ENCODE results near the gene STARD3. TPM values are rescaled to one million over a fixed set of nuclear protein-coding genes. Genes with fewer than 3 reads are reported as not detected.
"Not testable (repeated sequence)": the region's sequence is repeated elsewhere in the genome, so short reads cannot be mapped to it uniquely, and the experiment has no call there.

Gene STARD3
- polyA plus RNA-seq, 4 donors, result 44.2 to 57.8 (median 47.0) TPM

DNA sequence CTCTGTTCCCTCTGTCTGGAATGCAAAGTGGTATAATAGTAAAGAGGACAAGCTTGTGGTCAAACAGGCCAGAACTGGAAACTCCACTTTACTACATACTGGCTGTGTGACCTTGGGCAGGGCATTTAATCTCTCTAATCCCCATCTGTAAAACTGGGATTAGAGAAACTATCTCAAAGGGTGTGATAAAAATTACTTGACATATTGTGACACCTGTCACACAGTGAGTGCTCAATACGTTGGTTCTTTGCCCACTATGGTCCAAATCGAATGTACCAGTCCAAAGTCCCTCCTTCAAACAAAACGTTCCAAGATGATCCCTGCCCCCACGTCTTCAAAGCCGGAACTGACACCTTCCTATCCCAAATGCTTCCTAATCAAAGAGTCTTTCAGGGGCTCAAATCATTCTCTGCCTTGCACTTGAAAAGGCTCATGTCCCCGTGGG lies 50.2 kb downstream of the STARD3 start:
- no peak for DNase-seq (ENCODE audit: low read depth in 4 of 4, low spot score in 2 of 4)

GRCh38 chr17:39687546-39688474 lies 50.9 kb downstream of the STARD3 start, which contains the start of gene PGAP3:
Gene PGAP3 (minus strand): TSS chr17:39688057. CDS start chr17:39688014, 43 bp downstream.
- DNase-seq (ENCODE audit: low read depth in 4 of 4, low spot score in 2 of 4), result peak in 2 of 4 donors; percentile 86 to 88

DNA sequence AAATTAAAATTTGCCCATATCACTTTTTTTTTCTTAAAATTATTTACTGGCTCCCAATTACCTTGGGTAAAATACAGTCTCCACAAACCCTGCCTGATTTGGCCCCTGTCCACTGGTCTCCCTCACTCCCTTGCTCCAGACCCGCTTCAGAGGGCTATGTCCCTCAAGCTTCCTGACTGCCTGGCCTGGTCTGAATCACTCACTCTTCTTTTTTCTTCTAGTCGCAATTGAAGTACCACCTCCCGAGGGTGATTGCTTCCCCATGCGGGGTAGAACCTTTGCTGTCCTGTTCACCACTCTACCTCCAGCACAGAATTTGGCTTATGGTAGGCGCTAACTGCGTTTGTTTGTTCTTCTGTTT lies 51.5 kb downstream of the STARD3 start:
- no peak for DNase-seq (ENCODE audit: low read depth in 4 of 4, low spot score in 2 of 4)

DNA sequence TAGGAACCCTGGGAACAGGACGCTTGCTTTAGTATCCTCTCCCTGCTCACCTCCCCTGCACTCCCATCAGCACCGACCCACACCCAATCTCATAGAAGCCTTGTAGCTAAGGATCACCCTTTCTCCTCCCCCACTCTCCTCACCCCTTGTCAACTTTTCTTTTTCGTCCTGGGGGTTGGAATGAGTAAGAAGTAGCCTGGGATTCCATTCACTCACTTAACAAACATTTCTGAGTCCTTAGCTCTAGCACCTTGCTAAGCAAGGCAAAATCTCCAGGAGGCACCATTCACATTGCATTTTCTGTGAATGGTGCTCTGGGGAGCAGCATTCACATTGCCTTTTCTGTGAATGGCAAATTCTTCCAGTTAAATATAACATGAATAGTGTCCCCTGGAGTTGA lies 52.0 kb downstream of the STARD3 start:
- no peak for DNase-seq (ENCODE audit: low read depth in 4 of 4, low spot score in 2 of 4)

GRCh38 chr17:39694593-39694992 lies 57.6 kb downstream of the STARD3 start:
- DNase-seq (ENCODE audit: low read depth in 4 of 4, low spot score in 2 of 4), result no peak

DNA sequence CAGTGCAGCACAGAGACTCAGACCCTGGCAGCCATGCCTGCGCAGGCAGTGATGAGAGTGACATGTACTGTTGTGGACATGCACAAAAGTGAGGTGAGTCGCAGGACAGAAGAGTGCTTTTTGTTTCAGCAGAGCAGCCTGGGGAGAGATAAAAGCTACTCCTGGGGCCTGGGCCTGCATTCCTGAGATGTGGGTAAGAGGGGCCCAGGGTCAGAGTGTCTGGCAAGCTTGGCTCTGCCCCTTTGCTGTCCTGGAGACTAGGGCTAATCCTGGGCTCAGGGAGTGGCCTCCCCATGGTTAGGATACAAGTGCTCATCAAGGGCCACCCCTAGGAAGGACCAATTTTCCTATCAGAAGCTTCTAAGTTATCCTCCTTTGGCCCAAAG lies 58.1 kb downstream of the STARD3 start:
- DNase-seq (ENCODE audit: low read depth in 4 of 4, low spot score in 2 of 4), result no peak

GRCh38 chr17:39696731-39697130 lies 59.8 kb downstream of the STARD3 start:
- DNase-seq (ENCODE audit: low read depth in 4 of 4, low spot score in 2 of 4), result no peak

GRCh38 chr17:39697961-39698360 lies 61.0 kb downstream of the STARD3 start:
- no peak for DNase-seq (ENCODE audit: low read depth in 4 of 4, low spot score in 2 of 4)

GRCh38 chr17:39699157-39699817 lies 62.3 kb downstream of the STARD3 start:
- not testable (repeated sequence) for DNase-seq (ENCODE audit: low read depth in 4 of 4, low spot score in 2 of 4)

DNA sequence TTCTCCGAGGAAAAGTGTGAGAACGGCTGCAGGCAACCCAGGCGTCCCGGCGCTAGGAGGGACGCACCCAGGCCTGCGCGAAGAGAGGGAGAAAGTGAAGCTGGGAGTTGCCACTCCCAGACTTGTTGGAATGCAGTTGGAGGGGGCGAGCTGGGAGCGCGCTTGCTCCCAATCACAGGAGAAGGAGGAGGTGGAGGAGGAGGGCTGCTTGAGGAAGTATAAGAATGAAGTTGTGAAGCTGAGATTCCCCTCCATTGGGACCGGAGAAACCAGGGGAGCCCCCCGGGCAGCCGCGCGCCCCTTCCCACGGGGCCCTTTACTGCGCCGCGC lies 62.8 kb downstream of the STARD3 start, which contains the start of gene ERBB2:
TSS of gene ERBB2 (plus strand) at position 247 of the 330 bp plus-strand sequence. CDS start 175 bp downstream, outside the sequence.
- DNase-seq (ENCODE audit: low read depth in 4 of 4, low spot score in 2 of 4), result peak in 1 of 4 donors; percentile 84

DNA sequence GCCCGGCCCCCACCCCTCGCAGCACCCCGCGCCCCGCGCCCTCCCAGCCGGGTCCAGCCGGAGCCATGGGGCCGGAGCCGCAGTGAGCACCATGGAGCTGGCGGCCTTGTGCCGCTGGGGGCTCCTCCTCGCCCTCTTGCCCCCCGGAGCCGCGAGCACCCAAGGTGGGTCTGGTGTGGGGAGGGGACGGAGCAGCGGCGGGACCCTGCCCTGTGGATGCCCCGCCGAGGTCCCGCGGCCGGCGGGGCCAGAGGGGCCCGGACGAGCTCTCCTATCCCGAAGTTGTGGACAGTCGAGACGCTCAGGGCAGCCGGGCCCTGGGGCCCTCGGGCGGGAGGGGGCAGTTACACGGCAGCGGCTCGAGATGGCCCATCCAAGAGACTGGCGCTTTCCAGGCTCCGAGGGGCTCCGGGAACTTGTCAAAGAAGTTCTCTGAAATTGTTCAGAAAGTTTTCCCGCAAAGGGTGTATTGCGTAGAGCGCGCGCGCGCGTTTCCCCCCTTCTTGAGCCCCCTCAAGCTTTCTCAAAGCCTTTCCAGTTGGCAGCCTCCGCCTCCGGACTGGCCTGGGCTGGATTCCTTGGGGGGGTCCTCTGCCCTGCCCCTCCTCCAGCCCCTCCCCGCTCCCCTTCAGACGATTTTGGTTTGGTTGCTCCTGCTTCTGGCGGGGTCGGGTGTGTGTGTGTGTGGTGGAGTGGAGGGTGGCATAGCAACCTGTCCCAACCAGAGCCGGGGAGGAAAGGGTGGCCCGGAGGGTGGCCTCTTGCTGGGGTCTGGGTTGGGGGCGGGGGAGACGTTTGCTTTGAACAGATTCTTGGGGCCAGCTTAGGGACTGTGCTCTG lies 63.4 kb downstream of the STARD3 start:
- no peak for DNase-seq (ENCODE audit: low read depth in 4 of 4, low spot score in 2 of 4)

GRCh38 chr17:39701012-39701783 lies 64.3 kb downstream of the STARD3 start:
- no peak for DNase-seq (ENCODE audit: low read depth in 4 of 4, low spot score in 2 of 4)

DNA sequence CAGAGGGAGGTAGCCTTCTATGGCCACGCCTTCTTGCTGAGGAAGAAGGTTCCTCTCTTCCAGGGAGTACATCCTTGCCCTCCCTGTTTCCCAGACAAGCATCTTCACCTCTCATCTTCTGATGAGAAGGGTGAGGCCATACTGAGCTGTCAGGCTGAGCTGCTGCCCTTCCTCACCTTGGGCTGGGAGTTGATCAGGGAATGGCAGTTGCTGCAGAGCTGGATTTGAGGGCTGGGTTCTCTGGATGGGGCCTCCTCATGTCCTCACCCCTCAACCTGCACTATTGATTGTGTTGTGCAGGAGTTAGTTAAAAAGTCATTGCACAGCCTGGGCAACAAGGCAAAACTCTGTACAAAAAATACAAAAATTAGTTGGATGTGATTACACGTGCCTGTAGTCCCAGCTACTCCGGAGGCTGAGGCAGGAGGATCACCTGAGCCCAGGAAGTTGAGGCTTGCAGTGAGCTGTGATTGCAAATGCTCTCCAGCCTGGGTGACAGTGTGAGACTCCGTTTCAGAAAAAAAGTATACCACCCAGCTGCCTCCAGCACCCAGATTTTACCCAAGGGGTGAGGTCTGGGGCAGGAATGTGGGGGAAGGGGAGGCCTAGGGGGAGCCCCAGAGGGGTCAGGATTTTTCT lies 65.0 kb downstream of the STARD3 start:
- no peak for DNase-seq (ENCODE audit: low read depth in 4 of 4, low spot score in 2 of 4)

DNA sequence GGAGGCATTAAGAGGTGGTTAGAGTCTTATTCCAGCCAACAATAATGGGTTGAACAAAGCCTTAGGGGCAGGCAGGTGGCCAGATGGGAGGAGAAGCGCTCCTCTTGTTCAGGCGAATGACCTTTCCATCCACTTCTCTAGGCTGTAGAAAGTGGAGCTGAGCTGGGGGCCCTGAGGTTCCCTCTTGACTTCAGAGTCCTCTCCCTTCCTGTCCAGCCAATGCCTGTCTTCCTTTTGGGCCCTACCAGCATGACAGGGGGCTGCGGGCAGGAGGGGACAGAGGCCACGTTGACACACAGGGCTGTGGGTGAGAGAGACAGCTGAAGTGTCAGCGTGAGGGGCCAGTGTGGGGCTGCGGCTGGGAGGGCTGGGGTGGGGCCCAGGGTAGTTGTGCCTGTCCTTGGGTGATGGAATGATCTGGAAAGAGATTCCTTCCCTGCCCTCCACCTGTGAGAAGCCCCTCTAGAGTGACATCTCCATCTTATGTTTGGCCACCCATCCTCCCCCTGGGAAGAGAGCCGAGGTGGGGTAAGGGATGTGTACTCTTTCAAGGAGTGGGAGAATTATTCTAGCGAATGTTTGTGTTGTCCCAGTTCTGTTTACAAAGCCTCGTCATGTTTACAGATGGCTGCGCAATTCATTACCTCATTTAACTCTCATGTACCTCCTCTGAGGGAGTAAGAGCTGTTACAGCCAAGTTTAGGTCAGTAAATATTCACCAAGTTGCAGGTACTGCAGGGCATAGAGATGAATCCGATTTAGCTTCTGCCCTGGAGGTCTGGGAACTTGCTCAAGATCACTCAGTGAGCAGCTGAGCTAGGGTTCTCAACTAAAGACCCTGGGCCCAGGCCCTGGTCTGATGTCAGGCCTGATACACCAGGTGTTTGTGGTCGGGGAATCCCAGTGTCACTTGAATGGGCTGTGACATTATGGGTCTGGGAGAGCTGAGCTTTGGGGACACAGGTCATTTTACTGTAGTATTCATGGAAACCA lies 66.3 kb downstream of the STARD3 start:
- DNase-seq (ENCODE audit: low read depth in 4 of 4, low spot score in 2 of 4), result no peak

- DNase-seq (ENCODE audit: low read depth in 4 of 4, low spot score in 2 of 4), result no peak
Measured at GRCh38 chr17:39703913-39704312, 67.0 kb downstream of the STARD3 start.

- no peak for DNase-seq (ENCODE audit: low read depth in 4 of 4, low spot score in 2 of 4)
Measured at GRCh38 chr17:39704821-39705551, 68.0 kb downstream of the STARD3 start.

DNA sequence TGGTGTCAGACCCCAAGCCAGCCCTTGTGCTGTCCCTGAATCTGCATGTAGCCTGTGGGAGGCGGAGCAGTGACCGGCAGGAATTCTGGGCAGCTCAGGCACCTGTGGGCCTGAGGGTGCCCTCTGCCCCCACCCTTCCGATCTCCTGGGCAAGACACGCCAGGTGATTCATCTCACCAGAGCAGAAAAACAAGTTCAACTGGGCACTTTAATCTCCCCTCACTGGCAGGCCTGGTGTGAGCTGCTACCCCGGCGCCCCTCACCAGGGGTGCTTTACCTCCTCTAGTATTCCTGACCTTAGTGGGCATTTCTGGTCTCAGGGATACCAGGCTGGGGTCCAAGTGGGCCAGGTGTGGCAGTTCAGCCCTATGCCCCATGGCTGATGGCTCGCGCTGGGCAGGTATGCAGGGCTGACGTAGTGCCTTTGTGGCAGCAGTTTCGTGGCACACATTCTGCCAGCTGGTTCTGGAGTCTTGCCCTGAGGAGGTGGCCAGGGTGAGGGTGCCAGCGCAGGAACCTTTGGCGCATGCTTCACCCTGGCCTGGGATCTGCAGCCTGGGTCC lies 68.9 kb downstream of the STARD3 start:
- DNase-seq (ENCODE audit: low read depth in 4 of 4, low spot score in 2 of 4), result no peak

All from left renal cortex interstitium (tissue), 4 donors.